IMR-90 (cell line): ENCODE data around the gene B4GALT5. TPM values are rescaled to one million over a fixed set of nuclear protein-coding genes. Genes with fewer than 3 reads are reported as not detected.

Source experiments
- ATAC-seq: fragments of 200-7000 bp; cut with Tn5 transposase; 2 replicates; pipeline ENCODE4 v1.9.1; 2020; ENCODE audit warnings: low read depth, mild to moderate bottlenecking, moderate library complexity
- BruUV-seq: library from RNA; stranded (reverse); fragments of 400-500 nt; replicated peaks from 2 replicates; lab custom pipeline; 2021; lab: Mats Ljungman, UMichigan
- CTCF ChIA-PET: fragments of 300-600 bp; formaldehyde crosslinking; extraction: SDS; loops from one replicate; lab custom pipeline; 2021; ENCODE audit warnings: antibody characterized with exemption; lab: Yijun Ruan, JAX
- POLR2A ChIA-PET: fragments of 300-600 bp; sonication (Branson Sonifier 250); formaldehyde crosslinking; loops from one replicate; lab custom pipeline; 2022; ENCODE audit warnings: antibody characterized with exemption; ENCODE audit not compliant: unreplicated experiment; lab: Charles Lee
- DNase-seq: peaks from one replicate; pipeline ENCODE4 v3.0.0; 2013
- H2AFZ ChIP-seq: replicated peaks from 2 replicates; pipeline ENCODE3; 2013; ENCODE audit warnings: low read length, mild to moderate bottlenecking; ENCODE audit not compliant: poor library complexity
- H2AK5ac ChIP-seq: 2 replicates; pipeline ENCODE4 v1.6.1; 2013; ENCODE audit warnings: low read depth, low read length, inconsistent platforms
- H2AK9ac ChIP-seq: replicated peaks from 2 replicates; pipeline ENCODE3; 2013; ENCODE audit warnings: mild to moderate bottlenecking, low read depth, low read length, moderate library complexity; ENCODE audit not compliant: poor library complexity
- H2BK120ac ChIP-seq: 2 replicates; pipeline ENCODE4 v1.6.1; 2013; ENCODE audit warnings: low read depth, low read length, inconsistent platforms
- H2BK15ac ChIP-seq: 3 replicates; pipeline ENCODE4 v1.6.1; 2013; ENCODE audit warnings: low read depth, low read length, inconsistent platforms
- H2BK20ac ChIP-seq: 2 replicates; pipeline ENCODE4 v1.6.1; 2013; ENCODE audit warnings: low read depth, mild to moderate bottlenecking, inconsistent platforms, low read length, moderate library complexity
- H2BK5ac ChIP-seq: 2 replicates; pipeline ENCODE4 v1.6.1; 2013; ENCODE audit warnings: mild to moderate bottlenecking, low read depth, low read length, inconsistent platforms; ENCODE audit not compliant: poor library complexity, severe bottlenecking
- H3K14ac ChIP-seq: replicated peaks from 2 replicates; pipeline ENCODE4 v1.6.1; 2013; ENCODE audit warnings: low read depth, low read length, inconsistent platforms
- H3K18ac ChIP-seq: 2 replicates; pipeline ENCODE4 v1.6.1; 2013; ENCODE audit warnings: low read depth, low read length, control low read depth
- H3K23ac ChIP-seq: 2 replicates; pipeline ENCODE4 v1.6.1; 2013; ENCODE audit warnings: low read depth, low read length, inconsistent platforms
- H3K27ac ChIP-seq: 2 replicates; pipeline ENCODE4 v1.5.1; 2013; ENCODE audit warnings: mild to moderate bottlenecking, control low read depth, low read length; ENCODE audit not compliant: insufficient read depth
- H3K27me3 ChIP-seq: 2 replicates; pipeline ENCODE4 v1.6.1; 2013; ENCODE audit warnings: low read length; ENCODE audit not compliant: control insufficient read depth, insufficient read depth
- H3K36me3 ChIP-seq: 2 replicates; pipeline ENCODE4 v1.6.1; 2013; ENCODE audit warnings: low read length, mixed read lengths; ENCODE audit not compliant: control insufficient read depth, insufficient read depth
- H3K4ac ChIP-seq: 2 replicates; pipeline ENCODE4 v1.6.1; 2013; ENCODE audit warnings: low read depth, low read length, inconsistent platforms
- H3K4me1 ChIP-seq: 2 replicates; pipeline ENCODE4 v1.6.1; 2013; ENCODE audit warnings: low read length, mixed read lengths; ENCODE audit not compliant: control insufficient read depth, insufficient read depth
- H3K4me2 ChIP-seq: 2 replicates; pipeline ENCODE4 v1.6.1; 2013; ENCODE audit warnings: low read depth, mild to moderate bottlenecking, control low read depth, low read length, moderate library complexity
- H3K4me3 ChIP-seq: 2 replicates; pipeline ENCODE4 v1.5.1; 2013; ENCODE audit warnings: low read depth, mild to moderate bottlenecking, control low read depth, low read length, moderate library complexity; ENCODE audit not compliant: insufficient read depth
- H3K56ac ChIP-seq: 2 replicates; pipeline ENCODE4 v1.6.1; 2013; ENCODE audit warnings: low read length, inconsistent platforms; ENCODE audit not compliant: insufficient read depth; ENCODE audit errors: extremely low read depth
- H3K79me1 ChIP-seq, 2 experiments: 2 replicates each; pipeline ENCODE4 v1.6.1; 2013; ENCODE audit warnings: low read length in 2 of 2, inconsistent platforms in 1 of 2, low read depth in 1 of 2
- H3K9ac ChIP-seq: 2 replicates; pipeline ENCODE4 v1.6.1; 2013; ENCODE audit warnings: low read depth, low read length, control low read depth
- H3K9me1 ChIP-seq: 2 replicates; pipeline ENCODE4 v1.6.1; 2013; ENCODE audit warnings: low read length, inconsistent platforms; ENCODE audit not compliant: insufficient read depth
- H3K9me3 ChIP-seq: 2 replicates; pipeline ENCODE4 v1.6.1; 2013; ENCODE audit warnings: low read length; ENCODE audit not compliant: control insufficient read depth, insufficient read depth
- H4K20me1 ChIP-seq: 2 replicates; pipeline ENCODE4 v1.6.1; 2013; ENCODE audit warnings: low read length, inconsistent platforms; ENCODE audit not compliant: insufficient read depth
- H4K5ac ChIP-seq: 2 replicates; pipeline ENCODE4 v1.6.1; 2013; ENCODE audit warnings: mild to moderate bottlenecking, low read depth, low read length, control low read depth
- H4K8ac ChIP-seq, 2 experiments: 2 replicates each; pipeline ENCODE4 v1.6.1; 2013; ENCODE audit warnings: low read depth in 2 of 2, low read length in 2 of 2, control low read depth in 1 of 2, inconsistent platforms in 1 of 2
- H4K91ac ChIP-seq: 2 replicates; pipeline ENCODE4 v1.6.1; 2013; ENCODE audit warnings: low read depth, low read length, inconsistent platforms; ENCODE audit not compliant: insufficient read depth
- CEBPB ChIP-seq: IDR thresholded peaks from 2 replicates; pipeline ENCODE4 v1.6.1; 2012; ENCODE audit warnings: low read depth, low read length, improper control_type of control experiment
- ELK1 ChIP-seq: fragments of 150-350 bp; IDR thresholded peaks from 2 replicates; pipeline ENCODE4 v1.6.1; 2016; ENCODE audit warnings: low read depth, mild to moderate bottlenecking, low read length, moderate library complexity, borderline replicate concordance
- RFX5 ChIP-seq: IDR thresholded peaks from 2 replicates; pipeline ENCODE4 v1.8.0; 2012; ENCODE audit warnings: low read depth, mild to moderate bottlenecking, low read length, moderate library complexity
- WGBS, 2 experiments: methylation state at CpG; one replicate each; pipeline versions ENCODE4 v1.1.5 to v1.1.7; 2013; ENCODE audit warnings: missing lambda C conversion rate in 2 of 2; ENCODE audit not compliant: insufficient read length in 1 of 2; ENCODE audit errors: extremely low coverage in 2 of 2; 5-methylcytosine and 5-hydroxymethylcytosine counted together
- dilution Hi-C: fragments of 300-500 bp; cut with HindIII; formaldehyde crosslinking; loops from one replicate; pipeline ENCODE4 v1.14.3; 2018; ENCODE audit warnings: low sequenced_read_pairs; ENCODE audit not compliant: unreplicated experiment
- in situ Hi-C: fragments of 300-500 bp; cut with MboI; formaldehyde crosslinking; loops from 3 replicates; pipeline ENCODE4 v1.14.3; 2019; ENCODE audit warnings: low sequenced_read_pairs, inconsistent platforms, mixed read lengths
- intact Hi-C: fragments of 100-400 bp; cut with micrococcal nuclease; formaldehyde crosslinking; loops from 2 replicates; pipeline ENCODE4 v1.10.0; 2022
- polyA plus RNA-seq, 3 experiments: library from polyadenylated mRNA; depleted of rRNA; stranded (reverse); fragments of >200 nt; gene quantifications; 2 replicates each; pipeline ENCODE4 v1.2.3, GENCODE V29; 2012; ENCODE audit warnings: low replicate concordance in 1 of 3
- total RNA-seq: library from RNA; depleted of rRNA; stranded (reverse); fragments of >200 nt; gene quantifications from 2 replicates; pipeline ENCODE4 v1.2.3, GENCODE V29; 2012

The B4GALT5 gene
- total and polyA plus RNA-seq, 2 of the 4 experiments (the other 2 are of a cell fraction) = 11.3 to 20.4 TPM

DNA sequence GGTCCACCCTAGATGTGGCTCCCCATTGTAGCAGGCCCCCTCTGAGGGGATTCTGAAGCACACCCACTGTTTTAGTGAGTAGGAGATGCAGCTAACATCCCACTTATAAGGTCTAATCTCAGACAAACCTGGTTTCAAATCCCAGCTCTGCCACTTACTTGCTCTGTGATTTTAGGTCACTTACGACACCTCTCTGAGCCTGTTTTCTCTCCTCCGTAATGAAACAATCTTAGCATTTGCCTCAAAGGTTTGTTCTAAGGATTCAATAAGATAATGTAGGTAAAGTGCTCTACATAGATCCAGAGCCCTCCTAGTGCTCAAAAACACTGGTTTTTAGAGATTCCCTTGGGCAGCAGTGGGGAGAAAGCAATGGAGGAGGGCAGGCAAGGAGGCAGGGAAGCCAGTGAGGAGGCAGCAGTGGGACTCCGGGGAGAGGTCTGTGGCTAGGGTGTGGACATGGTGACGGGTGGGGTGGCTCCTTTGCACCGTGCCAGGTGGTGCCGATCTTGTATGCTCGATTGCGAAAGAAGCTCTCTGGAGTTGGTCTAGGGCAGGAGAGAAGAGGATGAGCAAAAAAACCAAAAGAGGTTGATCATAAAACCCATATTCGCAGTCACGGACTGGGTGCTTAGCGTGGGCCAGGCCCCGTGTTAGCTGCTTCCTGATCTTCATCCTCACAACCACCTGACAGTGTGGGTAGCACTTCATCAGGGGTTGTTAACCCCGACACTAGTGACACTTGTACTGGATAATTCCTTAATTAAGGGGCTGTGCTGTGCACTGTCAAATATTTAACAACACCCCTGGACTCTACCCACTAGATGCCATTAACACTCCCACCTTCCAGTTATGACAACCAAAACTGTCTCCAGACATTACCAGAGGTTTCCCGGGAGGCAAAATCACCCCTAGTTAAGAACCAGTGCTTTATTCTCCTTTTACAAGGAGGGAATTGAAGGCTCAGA lies 129.0 kb downstream of the B4GALT5 start:
- Histone ChIP-seq H3K27ac (peak overlapping the region; percentile 42; the same call in 1 of the 2 replicates), H3K4me2 (no peak overlapping the region)
- TF ChIP-seq CEBPB = peak; percentile 72
- no peak for TF ChIP-seq RFX5
- no peak for TF ChIP-seq ELK1

More for the DNA sequence above, 129.0 kb downstream of the B4GALT5 start:
- peak overlapping the region; percentile 49; the same call in 1 of the 2 replicates for H2AK5ac ChIP-seq
- no peak overlapping the region for H3K4me3 ChIP-seq
- H3K14ac ChIP-seq = 0 out of 2 replicates have a peak overlapping the region, but pooled peaks have one; percentile 14
- H3K23ac ChIP-seq = peak overlapping the region; percentile 8; the same call in 1 of the 2 replicates
- H3K9me3 ChIP-seq = peaks cover 11% of the 10 kb centered on the region
- no TSS peak for BruUV-seq
- CTCF ChIA-PET = no interaction called here
- peak overlapping the region; percentile 50; the same call in 1 of the 2 replicates for H2BK120ac ChIP-seq
- H3K4me1 ChIP-seq = peaks cover 45% of the 10 kb centered on the region
- no peak for ATAC-seq
- H2AK9ac ChIP-seq = no peak overlapping the region
- POLR2A ChIA-PET = no interaction called here
- H4K8ac ChIP-seq = peak overlapping the region; percentile 19 to 27; a peak in 3 of 4 replicates
- 86% methylated on average over 5 of the region's 14 CpGs; no CpG with 5 or more reads in 1 of the 2 experiments for WGBS, 2 experiments
- H3K18ac ChIP-seq = peak overlapping the region; percentile 10
- peak overlapping the region; percentile 0; the same call in 1 of the 2 replicates for H3K9ac ChIP-seq
- in situ Hi-C loops = no loop called here
- peak overlapping the region; percentile 62 for H3K4ac ChIP-seq
- H3K79me1 ChIP-seq = no peaks in the 10 kb centered on the region
- intact Hi-C loops = no loop called here
- H3K56ac ChIP-seq = 0 out of 2 replicates have a peak overlapping the region, but pooled peaks have one; percentile 20
- H2BK5ac ChIP-seq = peak overlapping the region; percentile 45
- dilution Hi-C loops = no loop called here
- H2AFZ ChIP-seq = no peak overlapping the region
- H3K9me1 ChIP-seq = peaks cover 6% of the 10 kb centered on the region
- H2BK15ac ChIP-seq = peak overlapping the region; percentile 57; the same call in 1 of the 3 replicates
- no peaks in the 10 kb centered on the region for H3K36me3 ChIP-seq
- DNase-seq = no peak
- peak overlapping the region; percentile 91 for H4K91ac ChIP-seq
- peak overlapping the region; percentile 80 for H4K5ac ChIP-seq
- no peaks in the 10 kb centered on the region for H4K20me1 ChIP-seq
- no peaks in the 10 kb centered on the region for H3K27me3 ChIP-seq
- peak overlapping the region; percentile 29 for H2BK20ac ChIP-seq
